Vagina (tissue), 2 donors: ENCODE measurements around the gene C1orf185.

Experiments
- POLR2A ChIP-seq, 2 donors: fragments of 450-650 bp; IDR thresholded peaks; one replicate each; pipeline ENCODE4 v1.6.1; 2017; ENCODE audit warnings: antibody characterized with exemption in 2 of 2, mild to moderate bottlenecking in 2 of 2, moderate library complexity in 2 of 2
- POLR2AphosphoS5 ChIP-seq, 2 donors: sonication (generic); formaldehyde crosslinking; IDR thresholded peaks; one replicate each; pipeline ENCODE4 v1.9.0; 2017; ENCODE audit warnings: antibody characterized with exemption in 2 of 2, mild to moderate bottlenecking in 2 of 2, low read depth in 1 of 2; ENCODE audit not compliant: insufficient read depth in 1 of 2
- TF ChIP-seq, protein P1 (sequence below), 3 experiments: fragments of 450-650 bp in 2 of 3; fragments of 200-600 bp in 1 of 3; sonication (generic) in 1 of 3; IDR thresholded peaks; one replicate each; pipeline ENCODE4 v1.5.1; 2017 to 2019; ENCODE audit warnings: antibody characterized with exemption in 3 of 3, mild to moderate bottlenecking in 2 of 3, moderate library complexity in 2 of 3

DNA sequence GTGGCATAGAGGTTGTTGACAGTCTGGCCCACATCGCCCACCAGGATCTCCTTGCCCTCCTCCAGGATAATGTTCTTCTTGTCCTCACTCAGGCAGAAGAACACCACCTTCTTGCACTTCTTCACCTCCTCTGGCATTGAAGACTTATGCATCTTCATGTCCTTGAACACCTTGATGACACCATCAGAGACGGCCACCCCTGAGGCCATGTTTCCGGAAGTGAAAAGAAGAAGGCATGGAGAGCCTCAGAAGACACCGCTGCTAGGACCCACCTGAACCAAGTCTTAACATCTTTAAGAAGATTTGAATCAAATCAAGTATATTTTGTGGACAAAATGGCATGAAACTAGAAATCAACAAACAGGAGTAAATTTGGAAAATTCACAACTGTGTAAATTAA is 56.2 kb downstream of the C1orf185 start:
- TF ChIP-seq, protein P1, sequence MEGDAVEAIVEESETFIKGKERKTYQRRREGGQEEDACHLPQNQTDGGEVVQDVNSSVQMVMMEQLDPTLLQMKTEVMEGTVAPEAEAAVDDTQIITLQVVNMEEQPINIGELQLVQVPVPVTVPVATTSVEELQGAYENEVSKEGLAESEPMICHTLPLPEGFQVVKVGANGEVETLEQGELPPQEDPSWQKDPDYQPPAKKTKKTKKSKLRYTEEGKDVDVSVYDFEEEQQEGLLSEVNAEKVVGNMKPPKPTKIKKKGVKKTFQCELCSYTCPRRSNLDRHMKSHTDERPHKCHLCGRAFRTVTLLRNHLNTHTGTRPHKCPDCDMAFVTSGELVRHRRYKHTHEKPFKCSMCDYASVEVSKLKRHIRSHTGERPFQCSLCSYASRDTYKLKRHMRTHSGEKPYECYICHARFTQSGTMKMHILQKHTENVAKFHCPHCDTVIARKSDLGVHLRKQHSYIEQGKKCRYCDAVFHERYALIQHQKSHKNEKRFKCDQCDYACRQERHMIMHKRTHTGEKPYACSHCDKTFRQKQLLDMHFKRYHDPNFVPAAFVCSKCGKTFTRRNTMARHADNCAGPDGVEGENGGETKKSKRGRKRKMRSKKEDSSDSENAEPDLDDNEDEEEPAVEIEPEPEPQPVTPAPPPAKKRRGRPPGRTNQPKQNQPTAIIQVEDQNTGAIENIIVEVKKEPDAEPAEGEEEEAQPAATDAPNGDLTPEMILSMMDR (IDR thresholded peaks at IDR 0.05) = no peak
- TF ChIP-seq POLR2A (IDR thresholded peaks at IDR 0.05) = no peak
- TF ChIP-seq POLR2AphosphoS5 (IDR thresholded peaks at IDR 0.05; ENCODE audit: insufficient read depth in 1 of 2, low read depth in 1 of 2) = no peak
